Upper lobe of left lung (tissue), 6 donors: Measurements from ENCODE around the gene MISP3. TPM values are rescaled to one million over a fixed set of nuclear protein-coding genes. Genes with fewer than 3 reads are reported as not detected.

Experiments
- ATAC-seq, 2 donors: fragments of 200-7000 bp; cut with Tn5 transposase; one replicate each; pipeline ENCODE4 v1.9.1; 2022; ENCODE audit warnings: mild to moderate bottlenecking in 2 of 2, moderate library complexity in 2 of 2; ENCODE audit not compliant: low FRiP score in 2 of 2
- DNase-seq, 2 donors: peaks; one replicate each; pipeline ENCODE4 v3.0.0-alpha.2; 2019 to 2020
- H3K27ac ChIP-seq, 4 donors: fragments of 200-600 bp; sonication (generic); one replicate each; pipeline ENCODE4 v1.5.1; 2016 to 2019
- H3K27me3 ChIP-seq, 4 donors: fragments of 200-600 bp; sonication (generic); one replicate each; pipeline ENCODE4 v1.5.1; 2017 to 2019
- H3K36me3 ChIP-seq, 4 donors: fragments of 200-600 bp; sonication (generic); one replicate each; pipeline ENCODE4 v1.5.1; 2016 to 2019
- H3K4me1 ChIP-seq, 4 donors: fragments of 200-600 bp; sonication (generic); one replicate each; pipeline ENCODE4 v1.5.1; 2018 to 2019
- H3K4me3 ChIP-seq, 4 donors: fragments of 200-600 bp; sonication (generic); one replicate each; pipeline ENCODE4 v1.5.1; 2017 to 2019; ENCODE audit warnings: mild to moderate bottlenecking in 2 of 4, moderate library complexity in 1 of 4
- H3K9me3 ChIP-seq, 4 donors: fragments of 200-600 bp; sonication (generic); one replicate each; pipeline ENCODE4 v1.5.1; 2018 to 2019
- CTCF ChIP-seq, 6 experiments: fragments of 450-650 bp in 4 of 6; fragments of 200-600 bp in 2 of 6; sonication (generic) in 2 of 6; IDR thresholded peaks; one replicate each; pipeline ENCODE4 v1.5.1; 2016 to 2019; ENCODE audit warnings: antibody characterized with exemption in 6 of 6
- EP300 ChIP-seq, 4 donors: sonication (generic); formaldehyde crosslinking; IDR thresholded peaks; one replicate each; pipeline ENCODE4 v1.5.1; 2017; ENCODE audit warnings: antibody characterized with exemption in 4 of 4, control low read depth in 2 of 4
- POLR2A ChIP-seq, 4 donors: fragments of 450-650 bp; IDR thresholded peaks; one replicate each; pipeline ENCODE4 v1.5.1; 2016 to 2017; ENCODE audit warnings: antibody characterized with exemption in 4 of 4, mild to moderate bottlenecking in 2 of 4
- POLR2AphosphoS5 ChIP-seq, 2 donors: sonication (generic); formaldehyde crosslinking; IDR thresholded peaks; one replicate each; pipeline ENCODE4 v1.5.1; 2017; ENCODE audit warnings: antibody characterized with exemption in 2 of 2
- WGBS, 2 donors: methylation state at CpG; one replicate each; pipeline ENCODE4 v1.1.5; 2017 to 2018; 5-methylcytosine and 5-hydroxymethylcytosine counted together
- total RNA-seq, 6 donors: library from RNA; depleted of rRNA in 4 of 6; stranded (reverse); fragments of >200 nt in 4 of 6; gene quantifications; one replicate each; pipeline versions ENCODE4 v1.1.0 to v1.2.1, GENCODE V29; 2016 to 2021
- donor health status: DM: no; HTN: no; CAD: no; lungs with moderate emphysema.
- donor health status: DM: no; HTN: yes; CAD: no; lungs with severe emphysema.

Gene MISP3
- total RNA-seq, 6 donors from 2014 or later = 7.9 to 31.2 (median 12.3) TPM

- 60 to 76% methylated on average over 2 of the region's 2 CpGs for WGBS, 2 donors
- no peak for ATAC-seq
- peaks cover 24 to 49% (median 39%) of the 10 kb centered on the region in 4 donors for H3K4me1 ChIP-seq
- no peak overlapping the region for H3K4me3 ChIP-seq
- DNase-seq = no peak
- TF ChIP-seq CTCF (IDR thresholded peaks at IDR 0.05) = no peak
- TF ChIP-seq POLR2AphosphoS5 (IDR thresholded peaks at IDR 0.05) = no peak
- TF ChIP-seq EP300 (IDR thresholded peaks at IDR 0.05) = no peak
- TF ChIP-seq POLR2A (IDR thresholded peaks at IDR 0.05) = no peak
- H3K27ac ChIP-seq = peak overlapping the region in 2 of 4 donors; percentile 27 to 46
- no peaks in the 10 kb centered on the region for H3K36me3 ChIP-seq
- H3K9me3 ChIP-seq = no peaks in the 10 kb centered on the region
- no peaks in the 10 kb centered on the region for H3K27me3 ChIP-seq
Observed at GRCh38 chr19:14078411-14078810, 5.8 kb downstream of the MISP3 start.

GRCh38 chr19:14080887-14081796 lies 8.6 kb downstream of the MISP3 start:
- Histone ChIP-seq H3K27me3 (no peaks in the 10 kb centered on the region), H3K36me3 (no peaks in the 10 kb centered on the region), H3K27ac (peak overlapping the region; percentile 88 to 93 (median 88)), H3K9me3 (no peaks in the 10 kb centered on the region), H3K4me1 (peaks cover 15 to 29% (median 20%) of the 10 kb centered on the region in 4 donors), H3K4me3 (peak overlapping the region; percentile 68 to 98 (median 71))
- ATAC-seq (peak; percentile 96 to 97), DNase-seq (peak; percentile 96 to 97)
- peak; percentile 27 to 82 (median 76) for TF ChIP-seq POLR2A (IDR thresholded peaks at IDR 0.05)
- TF ChIP-seq POLR2AphosphoS5 (IDR thresholded peaks at IDR 0.05) = peak; percentile 81 to 88
- TF ChIP-seq EP300 (IDR thresholded peaks at IDR 0.05) = no peak
- TF ChIP-seq CTCF (IDR thresholded peaks at IDR 0.05) = peak in 4 of 6 experiments; percentile 16 to 20 (median 18)
- WGBS, 2 donors = 0 to 1% methylated on average over 42 to 50 of the region's 50 CpGs

- no peaks in the 10 kb centered on the region for H3K27me3 ChIP-seq
- 26 to 37% methylated on average over 13 to 21 of the region's 24 CpGs for WGBS, 2 donors
- H3K4me1 ChIP-seq = peaks cover 15 to 29% (median 19%) of the 10 kb centered on the region in 4 donors
- DNase-seq (peak in 1 of 2 donors; percentile 90), ATAC-seq (peak; percentile 32 to 35)
- TF ChIP-seq POLR2A (IDR thresholded peaks at IDR 0.05) (peak in 1 of 4 donors; percentile 0), CTCF (IDR thresholded peaks at IDR 0.05) (no peak)
- peaks cover 0 to 5% (median 0%) of the 10 kb centered on the region in 4 donors for H3K36me3 ChIP-seq
- H3K27ac ChIP-seq = peak overlapping the region; percentile 85 to 93 (median 88)
- H3K9me3 ChIP-seq = no peaks in the 10 kb centered on the region
- H3K4me3 ChIP-seq = peak overlapping the region; percentile 68 to 98 (median 71)
Observed at GRCh38 chr19:14081797-14082674, 9.4 kb downstream of the MISP3 start.

- H3K36me3 ChIP-seq = peaks cover 0 to 5% (median 0%) of the 10 kb centered on the region in 4 donors
- no peak for DNase-seq
- no peak for ATAC-seq
- no peaks in the 10 kb centered on the region for H3K27me3 ChIP-seq
- H3K9me3 ChIP-seq = no peaks in the 10 kb centered on the region
- H3K4me1 ChIP-seq = peaks cover 15 to 29% (median 19%) of the 10 kb centered on the region in 4 donors
- no peak overlapping the region for H3K4me3 ChIP-seq
- H3K27ac ChIP-seq = peak overlapping the region in 2 of 4 donors; percentile 88 to 93
- 0% methylated on average over 1 of the region's 1 CpG for WGBS, 2 donors
- no peak for TF ChIP-seq POLR2A (IDR thresholded peaks at IDR 0.05)
- TF ChIP-seq CTCF (IDR thresholded peaks at IDR 0.05) = no peak
- TF ChIP-seq POLR2AphosphoS5 (IDR thresholded peaks at IDR 0.05) = no peak
Observed at GRCh38 chr19:14082675-14082960, 10.0 kb downstream of the MISP3 start.
